Measurements from ENCODE around the gene FNIP2.

DNA sequence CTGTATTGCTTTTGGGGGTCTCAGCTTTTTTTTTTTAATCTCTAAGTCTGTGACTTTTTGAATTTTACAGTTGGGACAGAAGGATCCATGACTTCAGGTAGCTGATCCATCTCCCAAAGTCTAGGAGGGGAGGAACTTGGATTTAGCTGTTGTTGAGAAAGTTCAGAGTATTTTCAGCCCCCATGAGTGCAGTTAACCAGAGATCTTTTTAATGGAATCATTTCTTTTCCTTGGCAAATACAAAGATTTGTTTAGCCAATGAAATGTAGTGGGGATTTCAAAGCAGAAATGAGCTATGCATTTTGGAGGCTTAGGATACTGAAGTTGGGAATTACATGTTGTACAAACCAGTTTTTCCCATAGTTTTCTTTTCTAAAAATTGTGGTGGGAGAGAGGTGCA is 18.1 kb downstream of the FNIP2 start:
- TF ChIP-seq EZH2 (IDR thresholded peaks at IDR 0.05; ENCODE audit: borderline replicate concordance, low read length) (no peak), CTCF (conservative IDR thresholded peaks at IDR 0.05 in 1 of 2, IDR thresholded peaks at IDR 0.05 in 1 of 2; ENCODE audit: extremely low read depth in 1 of 2, insufficient read depth in 1 of 2, low read depth in 1 of 2, low read length in 2 of 2) (no peak)

Data from mammary epithelial cell (primary cell).